HG03095 (cell line): Measurements from ENCODE around the gene SLC38A10.
A peak's percentile ranks its signal among the peaks of the same experiment; 100 is the strongest.

ENCODE experiments used
- ATAC-seq: cut with Tn5 transposase; IDR thresholded peaks from one replicate; pipeline ENCODE4 v1.9.1; 2021; ENCODE audit warnings: moderate library complexity; ENCODE audit not compliant: unreplicated experiment

SLC38A10 gene

GRCh38 chr17:81295031-81295675, at the start of gene SLC38A10:
SLC38A10 (minus strand) TSS chr17:81295307; CDS start chr17:81294921, 386 bp downstream.
- peak; percentile 75 for ATAC-seq

DNA sequence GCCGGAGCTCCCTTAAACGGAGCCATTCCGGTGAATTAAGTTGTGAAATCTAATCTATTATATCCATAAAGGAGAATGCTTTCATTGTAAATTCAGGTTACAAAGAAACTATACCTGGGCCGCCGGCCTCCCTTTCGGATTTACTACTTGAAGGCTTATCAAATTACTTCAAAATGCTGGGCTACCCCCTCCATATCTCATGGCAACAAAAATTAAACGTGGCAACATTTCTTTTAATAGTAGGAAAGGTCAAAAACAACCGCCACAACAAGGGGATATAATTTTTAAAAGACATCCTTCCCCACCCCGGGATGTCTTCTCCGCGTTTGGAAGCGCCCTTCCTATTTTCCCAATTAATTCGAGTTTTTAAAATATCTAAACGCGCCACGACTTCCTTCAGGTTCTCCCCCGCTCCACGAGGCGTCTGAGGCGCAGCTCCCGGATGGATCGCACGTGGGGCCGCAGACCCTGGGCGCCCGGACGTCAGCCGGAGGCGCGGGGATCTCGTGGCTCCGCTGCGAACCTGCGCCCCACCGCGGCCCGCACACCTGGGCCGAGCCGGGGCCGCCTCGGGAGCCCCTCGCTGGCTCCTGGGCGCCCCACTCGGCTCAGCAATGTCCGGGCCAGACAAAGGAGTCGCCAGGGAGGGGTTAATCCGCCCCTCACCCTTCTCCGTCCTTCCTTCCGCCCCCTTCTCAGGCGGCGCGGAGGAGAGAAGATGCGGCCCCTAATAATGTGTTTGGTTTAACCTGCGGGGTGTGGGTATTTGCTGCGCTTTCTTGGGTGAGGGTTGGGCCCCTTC, 47.4 kb upstream of the SLC38A10 start:
- no peak for ATAC-seq

DNA sequence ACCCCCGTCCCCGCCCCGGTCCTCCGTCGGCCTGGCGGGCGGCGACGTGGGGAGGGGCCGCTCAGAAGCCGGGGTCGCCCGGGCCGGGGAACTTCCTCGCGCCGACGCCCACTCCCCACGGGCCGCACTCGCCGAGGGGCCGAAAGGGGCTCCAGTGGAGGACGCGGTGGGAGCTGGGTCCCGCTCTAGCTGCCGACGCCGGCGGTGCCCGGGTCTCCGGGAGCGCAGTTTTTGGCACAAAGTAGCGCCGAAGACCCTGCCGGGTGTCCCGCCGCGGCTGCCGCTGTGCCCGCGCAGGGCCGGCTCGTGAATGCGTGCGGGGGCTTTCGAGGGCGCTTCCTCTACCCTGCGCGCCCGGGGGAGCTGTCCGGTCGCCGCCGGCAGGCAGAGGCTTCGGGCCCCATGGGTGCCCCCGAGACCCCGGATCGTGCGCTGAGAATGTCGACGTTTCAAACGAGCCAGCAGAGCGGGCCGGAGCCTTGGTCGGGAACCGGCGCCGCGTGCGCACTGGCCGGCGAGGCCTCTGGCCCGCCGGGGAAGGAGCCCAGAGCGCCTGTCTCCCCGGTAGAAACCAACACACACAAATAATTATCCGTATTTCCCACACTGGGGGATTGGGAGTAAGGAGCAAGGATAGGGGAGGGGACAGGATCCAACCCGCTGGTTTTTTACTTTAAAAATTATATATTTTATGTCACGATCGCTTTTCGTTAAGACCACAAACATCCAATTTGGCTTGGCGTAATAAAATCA, 46.6 kb upstream of the SLC38A10 start:
- ATAC-seq: no peak

DNA sequence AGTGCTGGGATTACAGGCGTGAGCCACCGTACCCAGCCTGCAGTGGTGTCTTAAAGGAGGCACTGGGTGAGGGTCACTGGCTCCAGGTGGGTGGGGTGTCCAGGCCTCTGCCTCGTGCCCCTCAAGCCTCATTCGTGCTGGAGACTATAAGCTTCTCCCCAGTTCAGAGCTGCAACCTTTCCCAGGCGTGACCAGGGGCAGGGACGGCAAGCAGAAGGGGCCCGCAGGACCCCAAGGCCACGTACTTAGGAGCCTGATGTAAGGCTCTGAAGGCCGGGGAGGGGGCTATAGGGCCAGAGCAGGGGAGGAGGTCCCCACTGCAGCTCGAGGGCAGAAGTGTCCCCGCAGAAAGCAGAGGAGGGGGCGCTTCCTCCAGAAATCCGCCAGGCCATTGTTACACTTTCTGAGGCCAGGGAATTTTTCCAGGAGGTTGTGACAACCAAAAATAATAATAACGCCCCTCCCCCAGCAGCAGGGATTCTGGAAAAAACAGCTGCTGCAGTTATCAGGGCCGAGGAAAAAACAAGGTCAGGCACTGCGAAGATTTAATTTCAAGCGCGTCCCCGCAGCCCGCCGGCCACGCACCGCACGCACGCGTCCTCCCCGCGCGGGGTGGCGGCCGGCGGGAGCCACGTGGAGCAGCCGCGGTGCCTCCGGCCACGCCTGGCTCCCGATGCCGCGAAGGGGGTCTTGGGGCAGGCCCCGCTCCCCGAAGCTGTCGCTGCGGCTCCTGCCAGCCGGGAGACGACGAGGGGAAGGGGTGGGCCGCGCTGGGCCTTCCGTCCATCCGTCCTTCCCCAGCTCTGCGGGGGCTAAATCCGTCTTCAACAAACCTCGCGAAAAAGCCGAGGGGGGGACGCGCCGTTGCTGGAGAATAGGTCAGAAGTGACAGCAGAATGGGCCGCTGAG, 45.8 kb upstream of the SLC38A10 start:
- ATAC-seq: no peak

DNA sequence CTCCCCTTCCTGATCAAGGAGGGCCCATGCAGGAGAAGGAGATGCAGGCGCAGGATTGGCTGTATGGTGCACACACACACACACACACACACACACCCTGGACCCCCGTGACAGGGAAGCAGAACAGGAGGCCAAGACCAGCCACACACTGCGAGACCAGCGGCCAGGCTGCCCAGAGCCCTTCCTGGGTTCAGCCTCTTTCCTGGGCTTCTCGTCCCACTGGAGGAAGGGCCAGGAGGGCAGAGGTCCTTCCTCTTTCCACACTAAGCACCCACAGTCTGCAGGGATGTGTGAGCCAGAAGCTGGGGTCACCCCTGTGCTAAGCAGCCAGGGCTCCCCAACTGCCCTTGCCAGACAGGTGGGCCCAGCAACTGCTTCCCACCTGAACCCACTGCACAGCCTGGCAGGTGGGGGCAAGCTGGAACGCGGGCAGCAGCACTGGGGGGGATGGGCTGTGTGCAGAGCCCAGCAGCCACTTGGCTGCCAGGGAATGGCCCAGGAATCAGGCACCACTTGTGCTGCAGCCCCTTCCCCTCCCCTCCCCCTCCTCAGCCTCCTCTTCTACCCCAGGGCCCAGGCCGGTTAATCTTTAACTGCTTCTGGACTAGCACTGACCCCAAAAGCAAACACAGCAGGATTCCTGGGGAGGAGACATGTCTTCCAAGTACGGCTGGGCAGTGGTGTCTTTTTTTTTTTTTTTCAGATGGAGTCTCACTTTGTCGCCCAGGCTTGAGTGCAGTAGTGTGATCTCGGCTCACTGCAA, 44.6 kb upstream of the SLC38A10 start:
- no peak for ATAC-seq

GRCh38 chr17:81339191-81339533, 44.1 kb upstream of the SLC38A10 start:
- no peak for ATAC-seq

DNA sequence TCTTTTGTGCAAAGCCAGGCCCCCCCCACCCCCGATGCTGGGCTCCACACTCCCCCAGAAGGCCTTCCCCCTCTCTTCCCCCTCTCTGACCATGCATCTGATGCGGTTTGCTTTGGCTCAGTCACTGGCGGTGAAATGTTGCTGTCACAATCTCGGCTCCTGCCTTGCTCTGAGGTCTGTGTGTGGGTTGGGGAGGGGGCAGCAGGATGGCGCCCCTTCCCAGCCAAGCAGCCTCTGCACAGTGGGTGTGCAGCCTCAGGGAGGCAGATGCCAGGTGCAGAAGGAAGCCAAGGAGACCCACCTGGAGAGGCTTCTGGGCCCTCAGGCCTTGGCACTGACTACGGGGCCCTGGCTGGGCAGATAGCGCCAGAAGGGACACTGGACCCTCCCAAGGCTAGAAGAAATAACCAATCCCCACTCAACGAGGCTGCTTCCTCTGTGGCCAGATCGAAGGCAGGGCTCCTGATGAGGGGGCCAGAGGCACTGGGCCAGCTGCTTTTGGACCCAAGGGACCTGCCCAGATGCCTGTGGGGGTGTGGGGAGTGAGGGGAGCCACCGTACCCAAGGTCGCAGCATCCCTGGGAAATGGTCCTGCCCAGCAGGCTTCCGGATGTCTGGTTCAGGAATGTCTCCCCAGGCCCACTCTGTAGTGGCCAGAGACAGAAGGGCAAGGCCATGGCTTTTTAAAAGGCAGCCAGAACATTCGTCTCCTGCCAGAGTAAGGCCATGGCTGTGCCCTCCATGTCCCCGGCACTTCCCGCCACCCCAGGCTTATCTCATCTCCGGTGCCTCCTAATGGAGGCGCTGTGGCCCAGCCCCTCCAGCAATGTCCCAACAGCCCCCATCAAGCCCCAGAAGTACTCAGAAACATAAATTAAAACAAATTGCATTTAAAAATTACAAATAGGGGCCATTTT, 43.4 kb upstream of the SLC38A10 start:
- ATAC-seq: no peak

DNA sequence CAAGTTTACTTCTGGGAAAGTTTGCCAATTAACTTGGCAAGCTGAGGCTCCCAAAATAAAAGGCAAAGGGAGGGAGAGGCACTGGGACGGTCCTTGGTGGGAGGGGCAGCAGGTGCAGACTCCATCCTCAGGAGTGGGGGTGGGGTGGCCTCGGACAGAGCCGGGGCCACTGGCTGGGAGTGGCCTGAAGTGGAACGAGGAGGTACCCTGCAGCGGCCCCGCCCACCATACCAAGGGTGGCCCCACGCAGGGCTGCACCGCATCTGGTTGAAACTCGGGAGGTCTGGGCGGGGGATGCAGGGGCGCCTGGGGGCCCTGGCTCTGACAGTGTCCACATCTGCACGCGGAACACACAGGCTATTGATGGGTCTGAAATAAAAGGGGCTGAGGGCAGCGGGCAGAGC, 42.4 kb upstream of the SLC38A10 start:
- ATAC-seq: no peak

- ATAC-seq: no peak
These were observed 41.8 kb upstream of the SLC38A10 start for GRCh38 chr17:81336930-81337325.

DNA sequence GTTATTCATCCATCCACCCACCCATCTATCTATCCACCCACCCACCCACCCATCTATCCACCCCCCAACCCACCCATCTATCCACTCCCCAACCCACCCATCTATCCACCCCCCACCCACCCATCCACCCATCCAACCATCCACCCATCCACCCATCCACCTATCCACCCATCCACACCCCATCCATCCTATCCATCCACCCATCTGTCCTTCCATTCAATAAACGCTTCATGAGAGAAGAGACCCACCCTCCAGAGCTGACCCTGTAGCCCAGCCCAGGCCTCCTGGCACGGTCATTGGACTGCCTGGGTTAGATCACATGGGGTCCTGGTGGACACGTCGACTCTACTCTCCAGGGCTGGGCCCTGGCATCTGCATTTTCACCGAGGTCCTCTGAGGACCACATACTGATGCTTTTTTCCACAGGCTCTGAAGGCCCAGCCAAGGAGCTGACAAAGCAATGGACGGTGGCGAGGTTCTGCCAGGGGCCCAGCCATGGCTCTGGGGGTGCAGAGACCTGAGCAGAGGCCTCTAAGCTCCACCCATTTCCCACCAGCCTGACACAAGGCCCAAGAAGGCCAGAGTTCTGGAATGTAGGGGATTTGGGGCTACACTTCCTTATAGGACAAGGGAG, 41.3 kb upstream of the SLC38A10 start:
- no peak for ATAC-seq

- no peak for ATAC-seq
These were observed 40.7 kb upstream of the SLC38A10 start for GRCh38 chr17:81335773-81336157.

- ATAC-seq: no peak
These were observed 40.1 kb upstream of the SLC38A10 start for GRCh38 chr17:81334987-81335772.

GRCh38 chr17:81334391-81334901, 39.3 kb upstream of the SLC38A10 start:
- no peak for ATAC-seq

GRCh38 chr17:81333616-81334368, 38.7 kb upstream of the SLC38A10 start:
- no peak for ATAC-seq

- no peak for ATAC-seq
These were observed 37.9 kb upstream of the SLC38A10 start for GRCh38 chr17:81332914-81333528.

DNA sequence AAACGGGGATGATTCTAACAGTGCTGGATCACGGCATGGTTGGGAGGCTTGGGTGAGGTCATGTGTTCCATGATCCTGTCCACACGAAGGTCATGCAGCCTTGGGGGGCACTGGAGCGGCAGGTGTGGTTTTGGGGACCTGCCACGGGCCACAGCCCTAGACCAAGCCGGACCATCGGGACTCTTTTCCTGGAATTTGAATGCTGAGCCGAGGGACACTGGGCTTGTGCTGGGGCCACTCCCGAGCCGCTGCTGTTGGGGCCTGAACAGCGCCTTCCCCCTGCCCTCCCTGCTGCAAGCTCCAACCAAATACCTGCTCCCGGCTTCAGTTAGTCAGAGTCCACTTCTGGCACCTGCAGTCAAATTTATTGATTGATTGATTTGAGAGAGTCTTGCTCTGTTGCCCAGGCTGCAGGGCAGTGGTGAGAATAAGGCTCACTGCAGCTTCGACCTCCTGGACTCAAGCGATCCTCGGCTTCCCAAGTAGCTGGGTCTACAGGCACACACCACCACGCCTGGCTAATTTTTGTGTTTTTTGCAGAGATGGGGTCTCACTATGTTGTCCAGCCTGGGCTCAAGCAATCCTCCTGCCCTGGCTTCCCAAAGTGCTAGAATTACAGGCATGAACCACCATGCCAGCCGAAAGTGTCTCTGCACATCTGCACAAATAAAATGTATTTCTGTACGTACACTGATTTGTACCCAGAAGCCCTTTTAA, 37.2 kb upstream of the SLC38A10 start:
- ATAC-seq: no peak
